K562 (cell line): Measurements from ENCODE around the gene RCOR1. TPM values are rescaled to one million over a fixed set of nuclear protein-coding genes. Genes with fewer than 3 reads are reported as not detected.

ENCODE experiments used
- ATAC-seq: fragments of 200-7000 bp; cut with Tn5 transposase; 3 replicates; pipeline ENCODE4 v1.9.1; 2020; ENCODE audit warnings: moderate library complexity
- BruUV-seq: library from RNA; stranded (reverse); fragments of 400-500 nt; replicated peaks from 2 replicates; lab custom pipeline; 2021; lab: Mats Ljungman, UMichigan
- CTCF ChIA-PET: fragments of 300-600 bp; formaldehyde crosslinking; extraction: SDS; loops from one replicate; lab custom pipeline; 2021; ENCODE audit warnings: low intra/inter-chr PET ratio; lab: Yijun Ruan, JAX
- POLR2A ChIA-PET: fragments of 300-600, 350-650 bp; sonication (Branson Sonifier 250); formaldehyde crosslinking; extraction: SDS; loops from one replicate; lab custom pipeline; 2021; ENCODE audit warnings: antibody characterized with exemption, inconsistent platforms; lab: Yijun Ruan, JAX
- DNase-seq, 4 experiments: peaks; one replicate each; pipeline versions ENCODE4 v3.0.0 to v3.0.0-alpha.2; 2011 to 2018; ENCODE audit warnings: low spot score in 3 of 4, mixed read lengths in 3 of 4; ENCODE audit errors: extremely low read depth in 1 of 4
- FAIRE-seq: peaks from 2 replicates; lab custom pipeline; 2011; peaks lifted over from hg19 to GRCh38; lab: Jason Lieb, UNC
- H2AFZ ChIP-seq: 2 replicates; pipeline ENCODE4 v1.6.0; 2011; ENCODE audit warnings: low read depth, low read length, control low read depth, inconsistent platforms
- H3K27ac ChIP-seq: fragments of 200-600 bp; 3 replicates; pipeline ENCODE4 v1.8.0; 2011; ENCODE audit warnings: low read depth, mild to moderate bottlenecking, control low read depth, inconsistent platforms, low read length, moderate library complexity, mixed read lengths; ENCODE audit errors: extremely low read depth
- H3K27me3 ChIP-seq, 2 experiments: fragments of 300-600 bp in 1 of 2; 2 replicates in 1 of 2; 3 replicates in 1 of 2; pipeline versions ENCODE4 v1.6.0 to v1.8.0; 2011; ENCODE audit warnings: inconsistent platforms in 2 of 2, low read length in 2 of 2, mild to moderate bottlenecking in 1 of 2, mixed read lengths in 1 of 2, moderate library complexity in 1 of 2; ENCODE audit not compliant: control insufficient read depth in 2 of 2, insufficient read depth in 2 of 2
- H3K36me3 ChIP-seq: fragments of 300-600 bp; 3 replicates; pipeline ENCODE4 v1.8.0; 2011; ENCODE audit warnings: mild to moderate bottlenecking, low read length, inconsistent platforms; ENCODE audit not compliant: control insufficient read depth, insufficient read depth
- H3K4me1 ChIP-seq, 2 experiments: fragments of 200-600 bp in 1 of 2; replicated peaks in 1 of 2; 2 replicates in 1 of 2; 3 replicates in 1 of 2; pipeline versions ENCODE4 v1.5.1 to v1.8.0; 2011; ENCODE audit warnings: inconsistent platforms in 2 of 2, low read length in 2 of 2, mild to moderate bottlenecking in 1 of 2, mixed read lengths in 1 of 2, moderate library complexity in 1 of 2; ENCODE audit not compliant: control insufficient read depth in 2 of 2, insufficient read depth in 2 of 2
- H3K4me2 ChIP-seq: 2 replicates; pipeline ENCODE4 v1.6.1; 2011; ENCODE audit warnings: low read length, control low read depth, inconsistent platforms, mixed read lengths; ENCODE audit not compliant: insufficient read depth
- H3K4me3 ChIP-seq: fragments of 200-600 bp; sonication (generic), shearing (Covaris generic); 2 replicates; pipeline ENCODE4 v1.5.1; 2016; ENCODE audit warnings: control low read depth, inconsistent platforms
- H3K79me2 ChIP-seq: fragments of 200-600 bp; 3 replicates; pipeline ENCODE4 v1.8.0; 2011; ENCODE audit warnings: low read length, inconsistent platforms; ENCODE audit not compliant: control insufficient read depth, insufficient read depth
- H3K9ac ChIP-seq, 2 experiments: 2 replicates each; pipeline versions ENCODE4 v1.6.0 to v1.6.1; 2011; ENCODE audit warnings: low read depth in 2 of 2, low read length in 2 of 2, control low read depth in 1 of 2, inconsistent platforms in 1 of 2, mild to moderate bottlenecking in 1 of 2, mixed read lengths in 1 of 2; ENCODE audit not compliant: insufficient read depth in 1 of 2
- H3K9me1 ChIP-seq: one replicate; pipeline ENCODE4 v1.6.0; 2011; ENCODE audit warnings: inconsistent platforms, mild to moderate bottlenecking, low read length, moderate library complexity; ENCODE audit not compliant: control insufficient read depth, insufficient read depth
- H3K9me3 ChIP-seq: replicated peaks from 2 replicates; pipeline ENCODE4 v1.5.1; 2011; ENCODE audit warnings: low read depth, low read length, inconsistent platforms; ENCODE audit not compliant: control insufficient read depth, insufficient read depth
- H4K20me1 ChIP-seq: replicated peaks from 2 replicates; pipeline ENCODE4 v1.6.1; 2011; ENCODE audit warnings: low read length, inconsistent platforms, mixed read lengths; ENCODE audit not compliant: control insufficient read depth, insufficient read depth
- ARID4B ChIP-seq: sonication (generic); formaldehyde crosslinking; IDR thresholded peaks from 2 replicates; pipeline ENCODE4 v1.8.0; 2022; ENCODE audit warnings: mild to moderate bottlenecking, missing genetic modification reagents
- BHLHE40 ChIP-seq: IDR thresholded peaks from 2 replicates; pipeline ENCODE4 v1.6.1; 2011; ENCODE audit warnings: low read length, improper control_type of control experiment
- ELK3 ChIP-seq: fragments of 450-650 bp; formaldehyde crosslinking; IDR thresholded peaks from 2 replicates; pipeline ENCODE4 v1.4.0; 2020; ENCODE audit warnings: mild to moderate bottlenecking
- HDAC6 ChIP-seq: IDR thresholded peaks from 2 replicates; pipeline ENCODE4 v1.6.1; 2012; ENCODE audit warnings: low read depth, mild to moderate bottlenecking, control low read depth, inconsistent platforms, low read length, moderate library complexity
- HINFP ChIP-seq: fragments of 450-650 bp; conservative IDR thresholded peaks from 2 replicates; pipeline ENCODE4 v1.6.1; 2016; ENCODE audit warnings: missing genetic modification characterization, low read depth, mild to moderate bottlenecking, control low read depth, missing compliant biosample characterization
- HNRNPH1 ChIP-seq: fragments of 200-400 bp; formaldehyde crosslinking; optimal IDR thresholded peaks from 2 replicates; pipeline ENCODE3; 2017; ENCODE audit warnings: low read depth, mild to moderate bottlenecking, low read length, moderate library complexity
- KDM1A ChIP-seq, 2 experiments: fragments of 450-650 bp; IDR thresholded peaks; 2 replicates each; pipeline ENCODE4 v1.6.1; 2016; ENCODE audit warnings: mild to moderate bottlenecking in 2 of 2
- MAFF ChIP-seq: IDR thresholded peaks from 2 replicates; pipeline ENCODE4 v1.6.1; 2012; ENCODE audit warnings: low read length, improper control_type of control experiment
- NR2C2 ChIP-seq, 2 experiments: fragments of 200-800 bp in 1 of 2; sonication (Bioruptor generic) in 1 of 2; sonication (generic) in 1 of 2; formaldehyde crosslinking in 1 of 2; IDR thresholded peaks; 2 replicates each; pipeline versions ENCODE4 v1.6.1 to v1.8.0; 2016 to 2022; ENCODE audit warnings: mild to moderate bottlenecking in 1 of 2, missing compliant biosample characterization in 1 of 2, missing genetic modification characterization in 1 of 2, missing genetic modification reagents in 1 of 2
- POLR2G ChIP-seq: fragments of 200-400 bp; formaldehyde crosslinking; IDR thresholded peaks from 2 replicates; pipeline ENCODE4 v1.6.1; 2017; ENCODE audit warnings: low read depth, mild to moderate bottlenecking, antibody characterized with exemption, low read length, moderate library complexity
- THRA ChIP-seq: fragments of 450-650 bp; IDR thresholded peaks from 2 replicates; pipeline ENCODE4 v1.6.1; 2017; ENCODE audit warnings: mild to moderate bottlenecking, moderate library complexity
- ZNF324 ChIP-seq: fragments of 250-450 bp; sonication (Bioruptor Pico); IDR thresholded peaks from 2 replicates; pipeline ENCODE4 v1.4.0; 2020; ENCODE audit warnings: mild to moderate bottlenecking
- WGBS: fragments of 100-300 bp; shearing (Covaris generic); methylation state at CpG from one replicate; pipeline ENCODE4 v1.1.6; 2016; ENCODE audit warnings: low coverage, mixed read lengths; ENCODE audit not compliant: insufficient coverage; ENCODE audit errors: missing lambda C conversion rate; 5-methylcytosine and 5-hydroxymethylcytosine counted together
- in situ Hi-C: fragments of 300-500 bp; cut with MboI; formaldehyde crosslinking; loops from 4 replicates; pipeline ENCODE4 v1.15.0; 2018; ENCODE audit warnings: inconsistent platforms, mixed read lengths
- intact Hi-C: fragments of 100-400 bp; cut with micrococcal nuclease; formaldehyde crosslinking; loops from 2 replicates; pipeline ENCODE4 v1.14.2; 2022
- polyA plus RNA-seq, 8 experiments: library from polyadenylated mRNA; depleted of rRNA in 4 of 8; stranded (reverse) in 5 of 8; unstranded in 3 of 8; fragments of >200 nt; fragmentation: Nextera tagmentation in 2 of 8; fragmentation: Illumina TruSeq in 1 of 8; extraction: Ambion mirVana in 2 of 8; extraction: Trizol in 1 of 8; gene quantifications; 2 replicates each; pipeline versions ENCODE4 v1.2.1 to v1.2.3, GENCODE V29; 2011 to 2014; ENCODE audit warnings: inconsistent platforms in 1 of 8, missing spikeins in 1 of 8
- total RNA-seq, 7 experiments: library from RNA; depleted of rRNA in 6 of 7; stranded (reverse); fragments of >200 nt in 6 of 7; fragmentation: Illumina TruSeq in 2 of 7; extraction: Trizol in 2 of 7; gene quantifications; 2 replicates each; pipeline versions ENCODE4 v1.2.1 to v1.2.3, GENCODE V29; 2011 to 2021; ENCODE audit warnings: low replicate concordance in 1 of 7

The RCOR1 gene
- total and polyA plus RNA-seq, 9 of the 15 experiments (the other 6 are each of a cell fraction or from before 2014, with no cell fraction given) = 8.5 to 47.9 (median 20.9) TPM

- Histone ChIP-seq H3K9me1 (no peaks in the 10 kb centered on the region), H3K9me3 (no peaks in the 10 kb centered on the region), H3K79me2 (no peaks in the 10 kb centered on the region), H3K36me3 (no peaks in the 10 kb centered on the region), H4K20me1 (no peaks in the 10 kb centered on the region), H3K9ac (peak overlapping the region in 1 of 2 experiments; percentile 52; a peak in 2 of 4 replicates), H3K27ac (no peak overlapping the region), H3K27me3 (no peaks in the 10 kb centered on the region; a peak in 1 of 5 replicates), H2AFZ (no peak overlapping the region), H3K4me1 (peaks cover 0 to 20% of the 10 kb centered on the region in 2 experiments; a peak in 2 of 5 replicates), H3K4me2 (no peak overlapping the region), H3K4me3 (no peak overlapping the region)
- 47% methylated on average over 14 of the region's 21 CpGs for WGBS
- peak; percentile 37 for ATAC-seq
- ChIA-PET POLR2A (interaction anchor here (1.1 kb wide), 1 partner anchor 13 kb away, joined by 3 read pairs; no protein-coding TSS in a partner anchor), CTCF (no interaction called here)
- BruUV-seq = no TSS peak
- no peak for DNase-seq
- intact Hi-C loops (no loop called here), in situ Hi-C loops (no loop called here)
- FAIRE-seq = no peak
- 0 out of 2 replicates have a peak, but pooled peaks have one; percentile 26 for TF ChIP-seq BHLHE40
- TF ChIP-seq THRA = no peak
- TF ChIP-seq ELK3 = no peak
- no peak for TF ChIP-seq KDM1A (IDR thresholded peaks at IDR 0.05)
- no peak for TF ChIP-seq NR2C2 (CRISPR knock-in tag; IDR thresholded peaks at IDR 0.05)
- no peak for TF ChIP-seq NR2C2 (tag; IDR thresholded peaks at IDR 0.05)
- no peak for TF ChIP-seq HNRNPH1
- no peak for TF ChIP-seq ARID4B
- TF ChIP-seq HDAC6 = no peak
- peak; percentile 41; the same call in 1 of the 2 replicates for TF ChIP-seq POLR2G
- no peak for TF ChIP-seq MAFF
- TF ChIP-seq HINFP = no peak
- no peak for TF ChIP-seq ZNF324
These were observed 168.2 kb downstream of the RCOR1 start for GRCh38 chr14:102760496-102761193.
